ENCODE results near the gene LYRM4. TPM values are rescaled to one million over a fixed set of nuclear protein-coding genes. Genes with fewer than 3 reads are reported as not detected.

LYRM4 gene
- total and polyA plus RNA-seq, 8 donors, result 25.2 to 47.4 (median 42.0) TPM

DNA sequence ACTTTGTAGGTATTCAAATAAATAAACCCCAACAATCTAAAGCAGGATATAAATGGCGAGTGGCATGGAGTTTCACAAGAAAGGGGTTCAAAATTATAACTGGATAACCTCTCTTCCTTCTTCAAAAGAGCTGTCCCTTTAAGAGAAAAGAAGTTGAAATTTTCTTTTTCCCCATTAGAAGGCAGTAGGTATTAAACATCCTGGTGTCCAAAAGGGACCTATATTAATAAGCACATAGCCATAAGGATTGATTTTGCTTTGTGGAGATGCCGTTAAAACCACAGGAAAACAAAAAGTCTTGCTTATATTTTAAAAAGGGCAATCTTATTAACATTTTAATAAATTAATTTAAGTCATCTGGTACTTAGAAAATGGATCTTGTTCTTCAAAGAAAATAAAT is 76.5 kb downstream of the LYRM4 start:
- intact Hi-C loops (cut with DNase I), result no loop called here
- Histone ChIP-seq H3K4me3 (no peak overlapping the region), H3K36me3 (no peaks in the 10 kb centered on the region), H3K9me3 (no peaks in the 10 kb centered on the region), H3K4me1 (no peaks in the 10 kb centered on the region), H3K27me3 (no peaks in the 10 kb centered on the region), H3K27ac (no peak overlapping the region)
- ATAC-seq, result no peak
- DNase-seq, result no peak
- TF ChIP-seq, protein P1, sequence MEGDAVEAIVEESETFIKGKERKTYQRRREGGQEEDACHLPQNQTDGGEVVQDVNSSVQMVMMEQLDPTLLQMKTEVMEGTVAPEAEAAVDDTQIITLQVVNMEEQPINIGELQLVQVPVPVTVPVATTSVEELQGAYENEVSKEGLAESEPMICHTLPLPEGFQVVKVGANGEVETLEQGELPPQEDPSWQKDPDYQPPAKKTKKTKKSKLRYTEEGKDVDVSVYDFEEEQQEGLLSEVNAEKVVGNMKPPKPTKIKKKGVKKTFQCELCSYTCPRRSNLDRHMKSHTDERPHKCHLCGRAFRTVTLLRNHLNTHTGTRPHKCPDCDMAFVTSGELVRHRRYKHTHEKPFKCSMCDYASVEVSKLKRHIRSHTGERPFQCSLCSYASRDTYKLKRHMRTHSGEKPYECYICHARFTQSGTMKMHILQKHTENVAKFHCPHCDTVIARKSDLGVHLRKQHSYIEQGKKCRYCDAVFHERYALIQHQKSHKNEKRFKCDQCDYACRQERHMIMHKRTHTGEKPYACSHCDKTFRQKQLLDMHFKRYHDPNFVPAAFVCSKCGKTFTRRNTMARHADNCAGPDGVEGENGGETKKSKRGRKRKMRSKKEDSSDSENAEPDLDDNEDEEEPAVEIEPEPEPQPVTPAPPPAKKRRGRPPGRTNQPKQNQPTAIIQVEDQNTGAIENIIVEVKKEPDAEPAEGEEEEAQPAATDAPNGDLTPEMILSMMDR (IDR thresholded peaks at IDR 0.05), result no peak

DNA sequence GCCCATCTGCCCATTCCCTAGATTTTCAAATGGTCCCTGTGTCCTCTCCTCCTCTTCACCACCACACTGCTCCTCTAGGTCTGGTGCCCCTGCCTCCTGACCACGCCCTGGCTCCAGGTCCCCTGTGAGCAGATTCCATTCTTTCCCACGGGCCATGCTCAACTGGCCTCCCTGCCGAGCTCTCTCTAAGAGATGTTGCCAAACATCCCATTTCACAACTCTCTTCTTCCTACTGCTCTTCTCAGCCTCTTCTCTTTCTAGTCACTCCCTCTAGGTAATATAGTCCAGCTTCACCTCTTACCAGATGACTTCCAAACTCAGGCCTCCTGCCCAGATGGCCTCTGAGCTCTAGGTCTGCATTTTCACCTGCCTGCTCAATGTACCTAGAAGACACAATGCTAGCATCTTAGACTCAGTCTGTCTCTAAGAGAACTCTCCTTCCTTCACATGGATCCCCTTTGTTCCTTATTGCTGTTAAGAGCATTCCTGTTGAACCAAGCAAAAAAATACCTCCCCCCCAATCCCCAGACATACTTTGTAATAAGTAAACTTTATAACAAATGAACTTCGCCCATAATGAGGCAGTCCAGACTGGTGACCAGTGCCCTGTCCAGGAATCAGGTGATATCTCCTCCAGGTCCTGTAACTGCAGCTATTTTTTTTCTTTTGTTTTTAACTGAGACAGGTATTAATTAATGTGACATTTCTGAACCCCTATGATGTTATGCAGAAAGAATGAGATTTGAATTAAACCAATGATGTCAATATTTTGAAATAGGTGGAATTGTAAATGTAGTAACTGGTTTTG is 79.0 kb downstream of the LYRM4 start:
- Histone ChIP-seq H3K4me1 (no peaks in the 10 kb centered on the region), H3K27me3 (no peaks in the 10 kb centered on the region), H3K9me3 (no peaks in the 10 kb centered on the region), H3K4me3 (no peak overlapping the region), H3K36me3 (no peaks in the 10 kb centered on the region), H3K27ac (no peak overlapping the region)
- intact Hi-C loops (cut with DNase I), result no loop called here
- DNase-seq (no peak), ATAC-seq (no peak)
- TF ChIP-seq, protein P1 (IDR thresholded peaks at IDR 0.05), result no peak

DNA sequence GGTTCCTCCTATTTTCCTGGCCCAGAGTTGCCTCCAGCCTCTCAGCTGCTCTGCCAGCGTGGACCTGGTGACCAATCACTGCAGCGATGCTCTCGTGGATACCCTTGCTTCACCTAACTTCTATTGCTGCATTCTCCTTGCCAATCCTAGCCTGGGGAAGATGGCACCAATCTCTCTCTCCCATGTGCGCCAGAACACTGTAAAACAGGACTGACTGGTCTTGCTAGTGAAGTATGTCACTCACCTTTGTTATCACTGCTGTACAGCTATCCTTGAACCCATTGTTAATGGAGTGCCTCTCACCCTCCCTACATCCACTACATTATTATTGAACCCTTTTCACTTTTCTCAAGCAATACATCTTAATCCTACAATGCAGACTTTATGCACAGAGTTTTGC is 80.1 kb downstream of the LYRM4 start:
- no peaks in the 10 kb centered on the region for H3K27me3 ChIP-seq
- no peak overlapping the region for H3K4me3 ChIP-seq
- TF ChIP-seq, protein P1 (IDR thresholded peaks at IDR 0.05), result no peak
- H3K4me1 ChIP-seq, result no peaks in the 10 kb centered on the region
- intact Hi-C loops (cut with DNase I), result no loop called here
- H3K9me3 ChIP-seq, result no peaks in the 10 kb centered on the region
- no peak for ATAC-seq
- H3K27ac ChIP-seq, result no peak overlapping the region
- DNase-seq, result no peak
- H3K36me3 ChIP-seq, result no peaks in the 10 kb centered on the region

DNA sequence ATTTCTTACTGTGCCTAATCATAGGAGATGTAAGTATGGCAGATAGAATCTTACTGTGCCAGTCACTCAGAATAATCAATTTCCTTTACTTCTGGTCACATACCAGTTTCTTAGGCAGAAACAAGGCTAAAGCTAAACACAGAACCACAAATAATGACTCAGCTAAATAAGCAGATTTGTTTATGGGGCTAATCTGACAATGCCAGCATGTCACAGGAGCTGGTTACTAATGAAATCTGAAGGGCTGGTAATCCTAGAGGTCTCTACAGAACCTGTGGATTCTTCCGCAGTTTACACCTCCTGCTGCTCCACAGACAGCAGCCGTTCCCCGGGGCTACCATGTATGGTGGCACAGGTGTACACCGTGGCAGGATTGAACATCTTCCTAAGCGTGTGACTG is 80.8 kb downstream of the LYRM4 start:
- no peak for ATAC-seq
- H3K4me3 ChIP-seq, result no peak overlapping the region
- peaks cover 0 to 2% of the 10 kb centered on the region in 2 donors for H3K4me1 ChIP-seq
- intact Hi-C loops (cut with DNase I), result no loop called here
- TF ChIP-seq, protein P1 (IDR thresholded peaks at IDR 0.05), result no peak
- H3K27me3 ChIP-seq, result no peaks in the 10 kb centered on the region
- H3K36me3 ChIP-seq, result no peaks in the 10 kb centered on the region
- H3K9me3 ChIP-seq, result no peaks in the 10 kb centered on the region
- no peak for DNase-seq
- no peak overlapping the region for H3K27ac ChIP-seq

DNA sequence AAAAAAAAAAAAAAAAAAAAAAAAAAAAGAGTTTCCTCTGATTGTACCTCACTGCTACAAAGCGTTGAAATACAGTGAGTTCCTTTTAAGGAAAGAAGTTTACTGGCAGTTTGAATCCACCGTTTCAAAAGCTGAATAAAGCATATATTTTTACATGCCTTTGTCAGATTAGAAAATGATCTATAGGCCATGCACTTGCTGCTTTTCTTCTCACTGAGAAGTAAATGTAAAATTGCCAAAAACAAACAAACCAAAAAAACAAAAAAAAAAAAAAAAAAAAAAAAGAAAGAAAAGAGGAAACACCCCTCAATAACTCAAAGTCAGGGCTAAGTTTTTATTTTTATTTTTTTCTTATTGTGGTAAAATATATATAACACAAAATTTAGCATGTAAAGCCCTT is 81.9 kb downstream of the LYRM4 start:
- intact Hi-C loops (cut with DNase I), result no loop called here
- Histone ChIP-seq H3K4me1 (peaks cover 0 to 8% of the 10 kb centered on the region in 2 donors), H3K36me3 (no peaks in the 10 kb centered on the region), H3K27ac (no peak overlapping the region), H3K9me3 (no peaks in the 10 kb centered on the region), H3K27me3 (no peaks in the 10 kb centered on the region), H3K4me3 (no peak overlapping the region)
- no peak for ATAC-seq
- TF ChIP-seq, protein P1 (IDR thresholded peaks at IDR 0.05), result no peak
- DNase-seq, result no peak
